ENCODE measurements around the gene URI1. TPM values are rescaled to one million over a fixed set of nuclear protein-coding genes. Genes with fewer than 3 reads are reported as not detected.

Gene URI1
- total RNA-seq, 6 donors from 2014 or later = 23.3 to 56.7 (median 40.3) TPM

DNA sequence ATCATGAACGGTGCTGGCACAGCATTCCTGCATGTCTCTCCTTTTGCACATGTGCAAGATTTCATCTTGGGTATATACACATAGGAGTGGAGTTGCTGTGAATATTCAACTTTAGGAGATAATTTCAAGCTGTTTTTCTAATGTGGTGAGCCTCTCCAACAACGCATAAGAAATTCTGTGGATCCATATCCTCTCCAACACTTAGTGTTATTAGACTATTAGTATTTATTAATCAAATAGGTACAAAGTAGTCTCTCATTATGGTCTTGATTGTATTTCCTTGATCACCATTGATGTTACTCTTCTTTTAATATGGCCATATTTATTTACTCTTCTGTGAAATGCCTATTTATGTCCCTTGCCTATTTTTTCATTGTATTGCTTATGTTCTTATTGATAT, 114.5 kb downstream of the URI1 start:
- no peak overlapping the region for H3K27ac ChIP-seq
- H3K36me3 ChIP-seq = no peaks in the 10 kb centered on the region
- no peaks in the 10 kb centered on the region for H3K4me1 ChIP-seq
- WGBS, 2 donors = 94 to 95% methylated on average over 2 of the region's 2 CpGs
- H3K27me3 ChIP-seq = no peaks in the 10 kb centered on the region
- H3K4me3 ChIP-seq = no peak overlapping the region
- TF ChIP-seq EP300 (IDR thresholded peaks at IDR 0.05) (no peak), POLR2A (IDR thresholded peaks at IDR 0.05) (no peak), CTCF (IDR thresholded peaks at IDR 0.05) (no peak), POLR2AphosphoS5 (IDR thresholded peaks at IDR 0.05) (no peak)
- ATAC-seq (ENCODE audit: low FRiP score in 2 of 2) = no peak
- no peaks in the 10 kb centered on the region for H3K9me3 ChIP-seq
- no peak for DNase-seq

GRCh38 chr19:30059741-30060457, 117.9 kb downstream of the URI1 start:
- H3K36me3 ChIP-seq = no peaks in the 10 kb centered on the region
- whole genome bisulfite sequencing, 2 donors = 91 to 92% methylated on average over 27 of the region's 27 CpGs
- no peak for TF ChIP-seq EP300 (IDR thresholded peaks at IDR 0.05)
- no peak for TF ChIP-seq POLR2A (IDR thresholded peaks at IDR 0.05)
- TF ChIP-seq POLR2AphosphoS5 (IDR thresholded peaks at IDR 0.05) = no peak
- no peak for TF ChIP-seq CTCF (IDR thresholded peaks at IDR 0.05)
- DNase-seq (peak in 1 of 2 donors; percentile 42), ATAC-seq (ENCODE audit: low FRiP score in 2 of 2) (no peak)
- no peak overlapping the region for H3K4me3 ChIP-seq
- H3K4me1 ChIP-seq = no peaks in the 10 kb centered on the region
- peaks cover 0 to 4% (median 0%) of the 10 kb centered on the region in 4 donors for H3K27me3 ChIP-seq
- no peaks in the 10 kb centered on the region for H3K9me3 ChIP-seq
- H3K27ac ChIP-seq = no peak overlapping the region

DNA sequence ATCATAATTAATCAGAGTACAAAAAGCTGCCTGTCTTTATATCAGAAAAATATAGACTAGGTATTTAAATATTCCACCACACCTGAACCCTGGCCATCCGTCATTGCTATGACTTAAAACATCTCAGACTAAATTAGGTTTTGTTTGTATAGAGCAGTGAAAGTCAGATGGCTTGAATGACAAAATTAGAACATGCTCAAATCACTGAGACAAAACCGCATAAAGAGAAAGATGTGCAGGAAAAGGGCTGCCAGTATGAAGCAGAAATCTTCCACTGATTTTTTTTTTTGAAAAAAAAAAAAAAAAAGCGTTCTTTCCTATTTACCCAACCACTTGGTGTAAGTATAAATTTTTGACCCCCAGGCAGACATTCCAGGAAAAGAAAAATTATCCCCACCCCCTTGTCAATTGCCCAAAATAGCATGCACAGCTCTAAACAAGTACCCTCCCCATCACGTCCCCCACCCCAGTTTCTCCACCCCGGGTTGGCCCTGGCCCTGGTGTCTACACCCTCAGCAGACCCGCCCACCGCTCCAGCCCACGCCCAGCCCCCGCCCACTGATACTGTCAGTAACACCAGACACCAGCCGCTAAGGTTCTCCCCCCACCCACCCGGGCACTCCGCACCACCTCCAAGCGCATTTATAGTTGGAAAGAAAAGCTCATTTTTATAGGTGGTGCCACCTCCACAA, 118.6 kb downstream of the URI1 start:
- no peak overlapping the region for H3K27ac ChIP-seq
- H3K27me3 ChIP-seq = peaks cover 0 to 4% (median 0%) of the 10 kb centered on the region in 4 donors
- no peak overlapping the region for H3K4me3 ChIP-seq
- H3K9me3 ChIP-seq = no peaks in the 10 kb centered on the region
- no peaks in the 10 kb centered on the region for H3K36me3 ChIP-seq
- TF ChIP-seq EP300 (IDR thresholded peaks at IDR 0.05) = no peak
- TF ChIP-seq CTCF (IDR thresholded peaks at IDR 0.05) = no peak
- TF ChIP-seq POLR2A (IDR thresholded peaks at IDR 0.05) = no peak
- no peak for TF ChIP-seq POLR2AphosphoS5 (IDR thresholded peaks at IDR 0.05)
- DNase-seq (peak in 1 of 2 donors; percentile 62), ATAC-seq (ENCODE audit: low FRiP score in 2 of 2) (no peak)
- H3K4me1 ChIP-seq = no peaks in the 10 kb centered on the region
- 58 to 62% methylated on average over 13 of the region's 13 CpGs for WGBS, 2 donors

GRCh38 chr19:30061223-30062064, 119.4 kb downstream of the URI1 start:
- Histone ChIP-seq H3K27ac (no peak overlapping the region), H3K4me3 (no peak overlapping the region), H3K27me3 (peaks cover 0 to 4% (median 0%) of the 10 kb centered on the region in 4 donors), H3K4me1 (no peaks in the 10 kb centered on the region), H3K36me3 (no peaks in the 10 kb centered on the region), H3K9me3 (no peaks in the 10 kb centered on the region)
- no peak for DNase-seq
- 83 to 88% methylated on average over 26 of the region's 26 CpGs for WGBS, 2 donors
- TF ChIP-seq CTCF (IDR thresholded peaks at IDR 0.05) = no peak
- no peak for TF ChIP-seq POLR2AphosphoS5 (IDR thresholded peaks at IDR 0.05)
- no peak for TF ChIP-seq EP300 (IDR thresholded peaks at IDR 0.05)
- TF ChIP-seq POLR2A (IDR thresholded peaks at IDR 0.05) = no peak
- no peak for ATAC-seq (ENCODE audit: low FRiP score in 2 of 2)
